GM10847 (cell line): ENCODE results near the gene SLU7.

Source experiments
- POLR2A ChIP-seq: IDR thresholded peaks from 2 replicates; pipeline ENCODE4 v1.6.1; 2011; ENCODE audit not compliant: insufficient read length; ENCODE audit errors: extremely low read depth

Gene SLU7

DNA sequence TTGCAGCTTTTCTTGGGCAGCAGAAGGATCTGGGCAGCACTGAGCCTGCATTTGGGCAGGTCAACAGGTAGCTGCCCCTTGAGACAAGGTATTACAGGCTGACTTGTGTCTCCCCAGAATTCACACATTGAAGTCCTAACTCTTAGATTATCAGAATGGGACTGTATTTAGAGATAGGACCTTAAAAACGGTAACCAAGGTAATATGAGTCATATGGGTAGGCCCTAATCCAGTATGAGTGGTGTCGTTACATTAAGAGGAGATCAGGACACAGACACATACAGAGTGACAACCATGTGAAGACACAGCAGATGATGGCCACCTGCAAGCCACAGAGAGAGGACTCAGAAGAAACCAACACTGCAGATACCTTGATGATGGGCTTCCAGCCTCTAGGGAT is 51.6 kb downstream of the SLU7 start:
- TF ChIP-seq POLR2A, result no peak

DNA sequence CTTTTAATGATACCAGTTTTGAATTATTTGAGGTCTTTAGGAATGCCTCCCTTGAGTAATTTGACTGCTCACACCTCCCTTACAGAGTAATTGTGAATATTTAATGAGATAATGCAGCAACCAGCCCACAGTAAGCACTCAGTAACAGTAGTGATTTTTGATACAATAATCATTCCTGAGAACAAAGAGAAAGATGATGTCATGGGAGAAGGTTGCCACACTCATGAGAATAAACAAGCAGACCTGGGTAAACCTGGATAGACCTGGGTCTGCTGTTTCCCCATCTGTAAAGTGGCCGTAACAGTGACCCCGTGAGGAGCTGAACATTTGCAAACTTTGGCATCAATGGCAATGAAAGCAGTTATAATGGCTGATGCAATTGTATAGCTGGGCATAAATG is 52.7 kb downstream of the SLU7 start:
- no peak for TF ChIP-seq POLR2A

DNA sequence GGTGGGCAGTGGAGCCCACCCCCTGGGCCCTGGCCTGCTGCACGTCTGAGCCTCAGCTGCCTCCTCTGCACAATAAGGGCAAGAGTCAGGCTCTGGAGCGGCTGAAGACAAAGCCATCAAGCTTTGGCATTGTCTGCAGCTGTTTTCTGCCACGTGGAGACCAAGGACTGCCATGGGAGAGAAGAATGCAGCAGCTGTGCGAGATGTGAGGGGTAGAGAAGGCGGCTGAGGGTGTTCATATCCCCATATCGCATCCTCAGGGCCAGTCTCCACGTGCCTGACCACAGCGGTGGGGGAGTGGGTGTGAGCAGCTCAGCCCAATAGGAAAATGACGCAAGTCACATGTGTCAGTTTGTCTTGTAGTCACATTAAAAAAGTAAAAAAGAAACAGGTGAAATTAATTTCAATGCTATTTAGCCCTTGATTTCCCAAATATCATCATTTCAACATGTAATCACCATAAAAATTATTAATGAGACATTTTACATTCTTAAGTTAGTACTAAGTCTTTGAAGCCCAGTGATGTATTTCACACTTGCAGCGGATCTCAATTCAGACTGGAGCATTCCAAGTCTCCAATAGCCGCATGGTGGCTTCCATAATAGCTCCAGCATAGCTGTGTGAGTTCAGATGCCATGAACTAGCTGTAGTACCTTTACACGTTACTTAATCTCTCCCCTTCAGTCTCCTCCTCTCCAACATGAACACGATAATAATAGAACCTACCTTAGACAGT is 55.1 kb downstream of the SLU7 start:
- TF ChIP-seq POLR2A, result no peak

DNA sequence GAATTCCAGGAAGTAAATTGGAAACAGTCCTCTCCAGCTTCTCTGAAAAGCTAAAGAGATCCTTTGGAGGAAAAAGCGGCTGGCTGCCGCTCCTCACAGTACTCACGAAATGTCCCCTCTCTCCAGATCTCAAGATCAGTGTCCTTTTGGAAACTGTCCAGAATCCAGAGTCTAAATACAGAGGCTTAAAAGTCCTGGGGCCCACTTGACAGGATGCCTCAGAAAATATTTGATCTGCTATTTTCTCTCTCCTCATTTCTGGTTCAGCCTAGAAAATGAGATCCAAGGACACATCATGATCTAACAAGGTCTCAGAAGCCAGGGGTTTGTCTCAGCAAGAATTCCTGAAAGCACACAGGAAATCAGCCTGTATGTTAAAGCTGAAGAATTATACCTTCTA is 55.7 kb downstream of the SLU7 start:
- no peak for TF ChIP-seq POLR2A

DNA sequence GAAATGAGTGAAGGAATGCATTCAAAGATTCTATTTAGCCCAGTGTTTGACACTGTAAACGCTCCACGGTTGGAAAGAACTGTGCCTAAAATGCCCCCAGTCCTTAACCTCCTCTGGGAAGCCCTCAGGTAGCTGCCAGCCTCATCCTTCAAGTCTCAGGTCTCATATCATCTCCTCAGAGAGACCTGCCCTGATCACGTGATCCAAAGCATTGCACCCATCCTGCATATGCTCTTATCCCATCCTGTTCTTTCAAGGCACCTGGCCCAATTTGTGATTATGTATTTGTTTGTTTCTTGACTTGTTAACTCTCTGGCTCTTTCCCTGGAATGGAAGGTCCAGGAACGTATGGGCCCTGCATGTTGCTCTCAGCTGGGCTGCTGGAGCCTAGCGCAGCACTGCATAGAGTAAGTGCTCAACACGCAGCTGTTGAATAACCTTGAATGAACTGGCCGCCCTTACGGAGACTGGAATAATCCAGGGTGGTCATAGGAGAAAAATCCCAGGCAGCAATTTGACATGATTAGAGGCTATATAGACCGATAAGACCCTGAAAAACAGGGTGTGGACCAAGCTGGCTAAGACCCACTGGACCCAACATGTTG is 57.2 kb downstream of the SLU7 start:
- no peak for TF ChIP-seq POLR2A

DNA sequence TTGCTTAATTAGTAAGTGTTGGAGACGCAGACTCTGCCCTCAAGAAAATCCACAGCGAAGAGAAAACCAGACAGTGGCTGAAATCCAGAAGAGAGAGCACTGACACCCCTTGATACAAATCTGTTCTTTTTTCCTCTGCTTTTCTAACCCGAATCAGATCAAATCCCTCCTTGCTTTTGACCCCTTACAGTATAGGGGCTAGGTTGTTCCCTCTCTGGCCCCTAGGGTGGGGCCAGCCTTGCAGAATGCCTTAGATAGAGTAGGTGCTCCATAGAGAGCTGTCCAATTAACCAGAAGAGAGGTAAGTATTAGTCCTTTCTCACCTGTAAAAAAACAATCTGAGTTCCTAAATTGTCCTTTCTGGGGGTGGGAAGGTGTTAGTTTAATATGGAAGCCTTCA is 58.6 kb downstream of the SLU7 start:
- no peak for TF ChIP-seq POLR2A

DNA sequence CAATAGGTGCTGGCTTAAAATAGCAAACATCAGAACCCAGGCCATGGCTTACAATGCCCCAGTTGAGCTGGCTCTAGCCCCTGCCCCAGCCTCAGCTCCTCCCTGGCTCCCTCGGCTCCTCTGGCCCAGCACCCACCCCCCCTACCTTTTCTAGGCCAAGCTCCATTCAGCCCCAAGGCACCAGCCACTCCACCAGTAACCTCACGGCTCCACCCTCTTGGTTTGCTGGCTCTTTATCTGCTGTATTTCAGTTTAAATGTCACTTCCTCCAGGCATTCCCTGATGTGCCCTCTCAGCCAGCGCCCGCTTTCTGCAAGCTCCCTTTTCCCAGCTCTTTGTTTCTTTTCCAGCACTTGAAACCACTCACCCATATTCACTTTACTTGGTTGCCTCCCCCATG is 59.1 kb downstream of the SLU7 start:
- no peak for TF ChIP-seq POLR2A

DNA sequence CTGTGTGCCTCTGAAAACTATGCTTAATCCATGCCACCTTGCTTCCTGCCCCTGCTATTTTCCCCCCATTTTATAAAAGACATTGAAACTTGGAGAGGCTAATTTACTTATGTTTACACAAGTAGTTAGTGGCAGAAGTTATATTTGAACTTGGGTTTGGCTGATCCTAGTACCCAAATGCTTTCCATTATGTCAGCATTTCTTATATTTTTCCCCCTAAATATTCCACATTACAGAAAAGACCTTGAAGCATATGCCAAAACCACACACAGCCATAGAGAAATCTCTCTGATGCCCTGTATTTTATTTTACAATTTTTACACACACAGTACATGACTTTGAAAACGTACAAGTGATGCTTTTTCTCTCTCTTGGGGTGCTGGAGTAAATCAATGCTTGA is 59.6 kb downstream of the SLU7 start:
- no peak for TF ChIP-seq POLR2A

DNA sequence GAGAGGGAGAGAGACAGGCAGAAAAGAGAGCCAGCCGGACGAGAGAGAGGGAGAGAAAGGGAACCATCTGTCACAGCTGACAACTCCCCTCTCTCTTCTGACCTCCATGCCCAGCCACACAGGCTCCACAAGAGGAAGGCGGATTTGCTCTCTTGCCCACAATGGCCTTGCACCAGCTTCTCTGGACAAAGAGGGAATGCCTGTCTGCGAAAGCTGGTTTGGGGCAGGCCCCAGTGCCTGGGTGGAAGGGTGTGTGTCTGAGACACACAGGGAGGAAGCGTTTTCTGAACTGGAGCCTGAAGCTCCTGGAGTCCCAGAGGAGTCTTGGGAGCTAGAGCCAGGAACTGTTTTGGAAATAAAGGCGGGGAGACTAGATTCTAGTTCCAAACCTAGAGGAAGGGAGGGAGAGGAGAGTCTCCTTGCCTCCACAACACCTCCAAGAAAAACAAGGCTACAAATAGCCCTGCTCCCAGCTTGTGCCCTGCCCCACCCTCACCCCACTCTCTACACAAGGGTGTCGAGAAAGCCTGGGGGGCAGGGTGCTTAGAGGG is 60.9 kb downstream of the SLU7 start:
- no peak for TF ChIP-seq POLR2A

DNA sequence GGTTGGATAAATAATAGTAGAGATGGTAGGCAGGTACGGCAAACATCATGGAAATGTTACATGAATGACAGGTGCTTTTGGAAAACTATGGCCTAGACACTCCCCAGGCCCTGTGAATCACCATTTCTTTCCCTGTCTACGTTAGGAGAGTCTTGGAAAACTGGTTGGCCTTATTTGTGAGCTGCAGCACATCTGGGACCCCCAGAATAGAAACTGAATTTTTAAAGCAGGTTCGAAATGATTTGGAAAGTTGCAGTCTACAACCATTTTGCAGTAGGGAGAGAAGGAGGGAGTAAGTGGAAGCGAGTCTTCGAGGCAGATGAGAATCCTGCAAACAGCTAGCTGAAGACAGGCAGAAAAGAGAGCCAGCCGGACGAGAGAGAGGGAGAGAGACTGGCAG is 61.5 kb downstream of the SLU7 start:
- no peak for TF ChIP-seq POLR2A

DNA sequence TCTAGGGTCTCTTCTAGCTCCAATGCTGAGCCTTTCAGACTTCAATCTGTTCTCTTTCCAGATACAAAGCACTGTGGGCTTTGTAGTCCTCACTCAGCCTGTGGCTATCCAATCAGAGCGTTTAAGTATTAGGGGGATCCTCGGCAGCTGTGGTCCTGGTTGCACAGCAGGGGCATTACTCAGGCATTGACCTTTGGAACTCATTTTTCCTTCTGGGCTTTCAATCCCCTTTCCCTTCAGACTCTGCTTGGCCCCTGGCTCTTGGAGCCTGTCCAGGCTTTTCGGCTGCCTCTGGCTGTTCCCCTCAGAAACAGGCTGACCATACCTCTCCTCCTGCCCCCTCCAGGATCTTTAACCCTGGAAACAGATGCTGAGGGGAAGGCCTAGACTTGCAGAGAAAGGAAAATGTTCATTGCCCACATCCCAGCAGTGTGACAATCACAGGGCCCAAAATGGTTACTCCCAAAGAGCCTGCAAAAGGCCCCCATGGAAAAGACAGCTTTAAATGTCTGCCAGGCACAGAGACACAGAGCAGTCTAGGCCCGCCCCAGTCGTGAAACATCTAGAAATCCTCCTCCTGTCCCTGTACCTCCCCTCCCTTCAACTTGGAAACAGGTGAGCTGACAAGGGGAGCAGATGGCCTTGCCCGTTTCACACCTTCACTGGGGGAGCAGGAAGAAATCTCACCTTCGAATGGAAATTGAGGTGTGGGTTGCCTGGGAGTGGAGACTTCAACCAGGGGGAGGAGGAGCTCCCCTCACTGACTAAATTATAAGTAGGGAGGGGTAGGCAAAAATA is 62.1 kb downstream of the SLU7 start:
- no peak for TF ChIP-seq POLR2A

DNA sequence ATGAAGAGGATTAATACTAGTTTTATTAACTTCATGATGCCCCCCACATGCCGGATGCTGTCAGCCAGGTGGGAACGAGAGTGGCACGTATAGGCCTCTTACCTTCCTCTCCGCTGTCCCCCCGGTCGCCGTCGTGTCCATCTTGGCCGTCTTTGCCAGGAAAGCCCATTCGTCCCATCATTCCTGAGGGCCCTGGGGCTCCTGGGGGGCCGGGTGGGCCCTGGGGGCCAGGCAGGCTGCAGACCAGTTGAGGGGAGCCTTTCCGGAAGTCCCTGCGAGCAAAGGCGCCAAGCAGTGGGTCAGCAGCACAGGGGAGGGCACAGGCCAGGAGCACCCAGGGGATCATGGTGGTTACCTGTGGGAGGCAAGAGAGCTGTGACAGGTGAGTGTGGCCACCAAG is 64.2 kb downstream of the SLU7 start:
- TF ChIP-seq POLR2A, result no peak

DNA sequence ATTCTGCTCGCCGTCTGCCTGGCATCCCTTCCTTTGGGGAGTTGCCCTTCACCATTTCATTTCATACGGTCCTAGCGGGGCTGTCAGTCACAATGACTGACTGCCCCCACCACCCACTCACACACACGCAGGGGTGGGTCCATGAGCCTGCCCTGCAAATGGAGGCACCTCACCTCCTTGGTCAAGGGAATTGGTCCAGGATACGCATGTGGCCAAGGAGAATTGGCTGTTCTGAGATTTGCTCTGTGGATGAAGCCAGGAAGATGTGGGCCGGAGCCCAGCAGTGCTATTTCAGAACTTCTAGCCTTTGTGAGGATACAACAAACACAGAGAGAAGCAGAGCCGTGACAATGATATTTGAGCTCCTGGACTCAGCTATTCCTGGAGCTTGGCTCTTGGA is 65.5 kb downstream of the SLU7 start:
- TF ChIP-seq POLR2A, result no peak

DNA sequence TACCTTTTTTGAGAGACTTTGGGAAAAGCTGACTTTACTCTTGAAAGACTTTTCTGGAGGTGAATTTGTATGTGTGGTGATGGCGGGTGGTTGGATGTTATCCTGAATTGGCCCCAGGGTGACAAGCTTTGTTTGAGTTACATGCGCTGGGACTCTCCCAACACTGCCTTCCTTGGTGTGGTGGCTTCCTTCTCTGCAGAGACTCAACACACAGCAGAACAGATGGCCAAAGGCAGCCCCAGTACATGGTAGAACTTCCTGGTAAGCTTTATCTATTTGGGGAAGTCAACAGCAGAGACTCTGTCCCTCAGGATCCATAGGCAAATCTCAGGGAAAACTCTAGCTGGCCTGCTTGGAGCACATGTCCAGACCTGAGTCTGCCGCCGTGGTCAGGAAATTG is 66.6 kb downstream of the SLU7 start:
- no peak for TF ChIP-seq POLR2A
